Measurements from ENCODE around the gene ATG9B. TPM values are rescaled to one million over a fixed set of nuclear protein-coding genes. Genes with fewer than 3 reads are reported as not detected.

Gene ATG9B
- total and polyA plus RNA-seq, 9 of the 15 experiments (the other 6 are each of a cell fraction or from before 2014, with no cell fraction given), result 0.29 to 8.0 (median 2.1) TPM

DNA sequence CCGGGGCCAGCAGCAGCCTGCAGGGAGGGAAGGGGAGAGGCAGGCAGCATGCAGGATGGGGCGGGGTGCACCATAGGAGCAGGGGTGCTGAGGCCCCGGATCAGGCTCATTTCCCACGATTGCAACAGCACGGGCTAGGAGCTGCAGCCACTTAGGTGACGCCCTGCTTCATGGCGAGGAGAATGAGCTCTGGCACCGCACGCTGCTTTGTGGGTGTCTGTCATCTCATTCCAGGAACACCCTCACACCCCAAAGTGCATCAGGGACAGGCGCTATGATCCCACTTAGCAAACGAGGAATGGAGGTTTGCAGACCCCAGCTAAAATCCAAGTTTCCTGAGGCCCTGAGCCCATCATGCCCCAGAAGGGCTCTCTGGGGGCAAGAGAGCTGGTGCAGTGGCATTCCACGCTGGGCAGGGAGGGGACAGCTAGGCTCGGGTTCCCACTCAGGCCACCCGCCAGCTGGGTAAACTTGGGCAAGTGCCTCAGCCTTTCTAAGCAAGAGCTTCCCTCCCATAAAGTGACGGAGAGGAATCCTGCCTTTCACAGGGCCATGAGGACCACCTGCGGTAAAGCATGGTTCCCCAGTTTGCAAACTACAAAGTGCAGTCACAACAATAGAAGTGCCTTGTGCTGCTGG is 55.4 kb downstream of the ATG9B start (continued):
- TF ChIP-seq, protein P1, sequence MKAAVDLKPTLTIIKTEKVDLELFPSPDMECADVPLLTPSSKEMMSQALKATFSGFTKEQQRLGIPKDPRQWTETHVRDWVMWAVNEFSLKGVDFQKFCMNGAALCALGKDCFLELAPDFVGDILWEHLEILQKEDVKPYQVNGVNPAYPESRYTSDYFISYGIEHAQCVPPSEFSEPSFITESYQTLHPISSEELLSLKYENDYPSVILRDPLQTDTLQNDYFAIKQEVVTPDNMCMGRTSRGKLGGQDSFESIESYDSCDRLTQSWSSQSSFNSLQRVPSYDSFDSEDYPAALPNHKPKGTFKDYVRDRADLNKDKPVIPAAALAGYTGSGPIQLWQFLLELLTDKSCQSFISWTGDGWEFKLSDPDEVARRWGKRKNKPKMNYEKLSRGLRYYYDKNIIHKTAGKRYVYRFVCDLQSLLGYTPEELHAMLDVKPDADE (conservative IDR thresholded peaks at IDR 0.05; ENCODE audit: control insufficient read depth, low read depth, low read length), result no peak
- TF ChIP-seq, protein P2, sequence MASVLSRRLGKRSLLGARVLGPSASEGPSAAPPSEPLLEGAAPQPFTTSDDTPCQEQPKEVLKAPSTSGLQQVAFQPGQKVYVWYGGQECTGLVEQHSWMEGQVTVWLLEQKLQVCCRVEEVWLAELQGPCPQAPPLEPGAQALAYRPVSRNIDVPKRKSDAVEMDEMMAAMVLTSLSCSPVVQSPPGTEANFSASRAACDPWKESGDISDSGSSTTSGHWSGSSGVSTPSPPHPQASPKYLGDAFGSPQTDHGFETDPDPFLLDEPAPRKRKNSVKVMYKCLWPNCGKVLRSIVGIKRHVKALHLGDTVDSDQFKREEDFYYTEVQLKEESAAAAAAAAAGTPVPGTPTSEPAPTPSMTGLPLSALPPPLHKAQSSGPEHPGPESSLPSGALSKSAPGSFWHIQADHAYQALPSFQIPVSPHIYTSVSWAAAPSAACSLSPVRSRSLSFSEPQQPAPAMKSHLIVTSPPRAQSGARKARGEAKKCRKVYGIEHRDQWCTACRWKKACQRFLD (CRISPR knock-in tag; IDR thresholded peaks at IDR 0.05), result 0 out of 2 replicates have a peak, but pooled peaks have one; percentile 18
- TF ChIP-seq NBN (IDR thresholded peaks at IDR 0.05; ENCODE audit: low read depth), result 0 out of 2 replicates have a peak, but pooled peaks have one; percentile 18
- TF ChIP-seq ZNF239 (CRISPR knock-in tag; IDR thresholded peaks at IDR 0.05), result peak; percentile 27; the same call in 1 of the 2 replicates
- no peak for TF ChIP-seq ZBTB7A (IDR thresholded peaks at IDR 0.05; ENCODE audit: borderline replicate concordance, control insufficient read depth, low read depth, low read length)
- no peak for TF ChIP-seq ZNF444 (CRISPR knock-in tag; IDR thresholded peaks at IDR 0.05)
- TF ChIP-seq, protein P3, sequence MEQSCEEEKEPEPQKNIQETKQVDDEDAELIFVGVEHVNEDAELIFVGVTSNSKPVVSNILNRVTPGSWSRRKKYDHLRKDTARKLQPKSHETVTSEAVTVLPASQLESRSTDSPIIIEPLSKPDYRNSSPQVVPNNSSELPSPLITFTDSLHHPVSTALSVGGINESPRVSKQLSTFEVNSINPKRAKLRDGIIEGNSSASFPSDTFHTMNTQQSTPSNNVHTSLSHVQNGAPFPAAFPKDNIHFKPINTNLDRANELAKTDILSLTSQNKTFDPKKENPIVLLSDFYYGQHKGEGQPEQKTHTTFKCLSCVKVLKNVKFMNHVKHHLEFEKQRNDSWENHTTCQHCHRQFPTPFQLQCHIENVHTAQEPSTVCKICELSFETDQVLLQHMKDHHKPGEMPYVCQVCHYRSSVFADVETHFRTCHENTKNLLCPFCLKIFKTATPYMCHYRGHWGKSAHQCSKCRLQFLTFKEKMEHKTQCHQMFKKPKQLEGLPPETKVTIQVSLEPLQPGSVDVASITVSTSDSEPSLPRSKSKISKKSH (CRISPR knock-in tag; IDR thresholded peaks at IDR 0.05), result no peak
- TF ChIP-seq, protein P4, sequence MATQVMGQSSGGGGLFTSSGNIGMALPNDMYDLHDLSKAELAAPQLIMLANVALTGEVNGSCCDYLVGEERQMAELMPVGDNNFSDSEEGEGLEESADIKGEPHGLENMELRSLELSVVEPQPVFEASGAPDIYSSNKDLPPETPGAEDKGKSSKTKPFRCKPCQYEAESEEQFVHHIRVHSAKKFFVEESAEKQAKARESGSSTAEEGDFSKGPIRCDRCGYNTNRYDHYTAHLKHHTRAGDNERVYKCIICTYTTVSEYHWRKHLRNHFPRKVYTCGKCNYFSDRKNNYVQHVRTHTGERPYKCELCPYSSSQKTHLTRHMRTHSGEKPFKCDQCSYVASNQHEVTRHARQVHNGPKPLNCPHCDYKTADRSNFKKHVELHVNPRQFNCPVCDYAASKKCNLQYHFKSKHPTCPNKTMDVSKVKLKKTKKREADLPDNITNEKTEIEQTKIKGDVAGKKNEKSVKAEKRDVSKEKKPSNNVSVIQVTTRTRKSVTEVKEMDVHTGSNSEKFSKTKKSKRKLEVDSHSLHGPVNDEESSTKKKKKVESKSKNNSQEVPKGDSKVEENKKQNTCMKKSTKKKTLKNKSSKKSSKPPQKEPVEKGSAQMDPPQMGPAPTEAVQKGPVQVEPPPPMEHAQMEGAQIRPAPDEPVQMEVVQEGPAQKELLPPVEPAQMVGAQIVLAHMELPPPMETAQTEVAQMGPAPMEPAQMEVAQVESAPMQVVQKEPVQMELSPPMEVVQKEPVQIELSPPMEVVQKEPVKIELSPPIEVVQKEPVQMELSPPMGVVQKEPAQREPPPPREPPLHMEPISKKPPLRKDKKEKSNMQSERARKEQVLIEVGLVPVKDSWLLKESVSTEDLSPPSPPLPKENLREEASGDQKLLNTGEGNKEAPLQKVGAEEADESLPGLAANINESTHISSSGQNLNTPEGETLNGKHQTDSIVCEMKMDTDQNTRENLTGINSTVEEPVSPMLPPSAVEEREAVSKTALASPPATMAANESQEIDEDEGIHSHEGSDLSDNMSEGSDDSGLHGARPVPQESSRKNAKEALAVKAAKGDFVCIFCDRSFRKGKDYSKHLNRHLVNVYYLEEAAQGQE (IDR thresholded peaks at IDR 0.05; ENCODE audit: borderline replicate concordance), result no peak
- TF ChIP-seq, protein P4 (CRISPR knock-in tag; IDR thresholded peaks at IDR 0.05; ENCODE audit: low read depth), result peak; percentile 75
- no peak for TF ChIP-seq ARHGAP35 (IDR thresholded peaks at IDR 0.05; ENCODE audit: partially characterized antibody)
- TF ChIP-seq, protein P5, sequence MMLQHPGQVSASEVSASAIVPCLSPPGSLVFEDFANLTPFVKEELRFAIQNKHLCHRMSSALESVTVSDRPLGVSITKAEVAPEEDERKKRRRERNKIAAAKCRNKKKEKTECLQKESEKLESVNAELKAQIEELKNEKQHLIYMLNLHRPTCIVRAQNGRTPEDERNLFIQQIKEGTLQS (IDR thresholded peaks at IDR 0.05), result peak; percentile 58; the same call in 1 of the 2 replicates
- TF ChIP-seq, protein P5 (CRISPR knock-in tag; conservative IDR thresholded peaks at IDR 0.05), result no peak
- no peak for TF ChIP-seq SREBF1 (IDR thresholded peaks at IDR 0.05; ENCODE audit: borderline replicate concordance, low read depth, low read length)
- no peak for TF ChIP-seq WHSC1 (IDR thresholded peaks at IDR 0.05; ENCODE audit: low read length)
